HepG2 (cell line): Measurements from ENCODE around the gene CTSW. TPM values are rescaled to one million over a fixed set of nuclear protein-coding genes. Genes with fewer than 3 reads are reported as not detected.

Experiments
- PBX2 ChIP-seq: IDR thresholded peaks from 2 replicates; pipeline ENCODE4 v1.6.1; 2016; ENCODE audit warnings: control low read depth
- PLRG1 ChIP-seq: fragments of 450-650 bp; conservative IDR thresholded peaks from 2 replicates; pipeline ENCODE4 v1.6.1; 2016
- RFX3 ChIP-seq: IDR thresholded peaks from 2 replicates; pipeline ENCODE4 v1.6.1; 2016; ENCODE audit warnings: missing biosample characterization, missing genetic modification reagents
- ZFP41 ChIP-seq: sonication (generic); formaldehyde crosslinking; IDR thresholded peaks from 2 replicates; pipeline ENCODE4 v1.4.0; 2020; ENCODE audit warnings: mild to moderate bottlenecking, missing genetic modification reagents, borderline replicate concordance
- ZNF138 ChIP-seq: sonication (generic); formaldehyde crosslinking; IDR thresholded peaks from 2 replicates; pipeline ENCODE4 v1.5.0; 2020; ENCODE audit warnings: mild to moderate bottlenecking, low read depth, missing genetic modification reagents
- ZNF318 ChIP-seq: sonication (generic); formaldehyde crosslinking; IDR thresholded peaks from 2 replicates; pipeline ENCODE4 v1.4.0; 2020; ENCODE audit warnings: mild to moderate bottlenecking, missing genetic modification reagents
- ZNF335 ChIP-seq: sonication (generic); formaldehyde crosslinking; IDR thresholded peaks from 2 replicates; pipeline ENCODE4 v1.4.0; 2020; ENCODE audit warnings: missing genetic modification reagents
- polyA plus RNA-seq, 8 experiments: library from polyadenylated mRNA; depleted of rRNA in 3 of 8; stranded (reverse) in 7 of 8; unstranded in 1 of 8; fragments of >200 nt; fragmentation: Illumina TruSeq in 4 of 8; extraction: Trizol in 4 of 8; gene quantifications; 2 replicates each; pipeline versions ENCODE4 v1.2.1 to v1.2.3, GENCODE V29; 2011 to 2016; ENCODE audit warnings: low read depth in 4 of 8, missing spikeins in 1 of 8, mixed read lengths in 1 of 8; ENCODE audit not compliant: insufficient read depth in 1 of 8
- total RNA-seq, 5 experiments: library from RNA; depleted of rRNA; stranded (reverse); fragments of >200 nt; fragmentation: Illumina TruSeq; extraction: Trizol; gene quantifications; 2 replicates each; pipeline ENCODE4 v1.2.3, GENCODE V29; 2016; ENCODE audit warnings: low read depth in 1 of 5

Gene CTSW
- total and polyA plus RNA-seq, 2 of the 13 experiments (the other 11 are each of a cell fraction or from before 2014, with no cell fraction given): 0.09 TPM; not detected in 1

- TF ChIP-seq ZNF318 (no peak), PBX2 (CRISPR knock-in tag) (no peak), ZFP41 (CRISPR knock-in tag) (no peak; the same call in 1 of the 2 replicates), ZNF138 (CRISPR knock-in tag) (peak; percentile 58; the same call in 1 of the 2 replicates), PLRG1 (no peak), RFX3 (CRISPR knock-in tag) (peak; percentile 33; the same call in 1 of the 2 replicates), ZNF335 (CRISPR knock-in tag) (no peak)
- TF ChIP-seq, all 625 proteins: peak for 286
These were observed 39.5 kb downstream of the CTSW start, which contains the start of gene DRAP1 (continued) for GRCh38 chr11:65919141-65919572.
